ENCODE data around the gene ARHGEF5. TPM values are rescaled to one million over a fixed set of nuclear protein-coding genes. Genes with fewer than 3 reads are reported as not detected.
"Not testable (repeated sequence)": the region's sequence is repeated elsewhere in the genome, so short reads cannot be mapped to it uniquely, and the experiment has no call there.

The ARHGEF5 gene
- total RNA-seq, 1 donor from 2014 or later: 0.93 TPM

DNA sequence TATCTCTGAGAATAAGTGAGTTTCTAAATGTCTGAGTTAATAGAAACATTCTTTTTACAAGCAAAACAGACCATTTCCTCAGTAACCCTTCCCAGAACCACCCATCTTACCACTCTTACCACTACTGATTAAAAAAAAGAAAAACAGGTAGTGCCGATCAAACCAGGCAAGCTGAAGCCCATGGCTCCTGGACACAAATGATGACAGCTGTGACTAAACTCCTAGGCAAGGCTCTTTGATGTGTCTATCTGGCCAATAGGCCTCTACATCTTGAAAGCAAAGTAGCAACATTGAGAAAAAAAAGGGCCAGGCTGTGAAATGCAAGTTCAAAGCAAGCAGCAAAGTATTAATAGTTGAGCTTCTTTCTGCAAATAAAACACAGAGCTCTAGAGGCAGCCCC lies 6.6 kb upstream of the ARHGEF5 start:
- not testable (repeated sequence) for H3K4me3 Mint-ChIP-seq (ENCODE audit: unreplicated experiment); H3K27me3 Mint-ChIP-seq (ENCODE audit: unreplicated experiment); H3K27ac Mint-ChIP-seq (ENCODE audit: unreplicated experiment); H3K36me3 Mint-ChIP-seq (ENCODE audit: unreplicated experiment); DNase-seq; H3K9me3 Mint-ChIP-seq (ENCODE audit: unreplicated experiment); H3K4me1 Mint-ChIP-seq (ENCODE audit: low read depth, unreplicated experiment)

DNA sequence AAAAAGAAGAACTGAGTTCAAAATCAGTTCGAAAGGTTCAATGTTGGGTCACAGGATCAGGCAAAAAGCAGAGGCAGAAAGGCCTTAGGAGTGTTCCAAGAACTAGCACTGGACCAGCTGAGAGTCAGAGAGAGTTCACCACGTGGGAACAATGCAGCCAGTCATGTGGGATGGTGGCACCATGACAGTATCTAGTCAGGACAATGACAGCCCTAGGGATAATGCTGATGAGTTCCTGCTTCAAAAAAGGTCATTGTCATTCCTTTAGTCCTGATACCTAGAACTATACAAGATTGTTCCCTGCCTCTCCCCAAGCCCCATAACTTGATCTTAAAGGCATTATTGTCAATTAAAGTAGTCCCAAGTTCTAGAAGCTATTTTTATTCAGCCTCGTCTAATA lies 3.5 kb upstream of the ARHGEF5 start:
- not testable (repeated sequence) for H3K27me3 Mint-ChIP-seq (ENCODE audit: unreplicated experiment); DNase-seq; H3K36me3 Mint-ChIP-seq (ENCODE audit: unreplicated experiment); H3K27ac Mint-ChIP-seq (ENCODE audit: unreplicated experiment); H3K4me3 Mint-ChIP-seq (ENCODE audit: unreplicated experiment); H3K9me3 Mint-ChIP-seq (ENCODE audit: unreplicated experiment); H3K4me1 Mint-ChIP-seq (ENCODE audit: low read depth, unreplicated experiment)

DNA sequence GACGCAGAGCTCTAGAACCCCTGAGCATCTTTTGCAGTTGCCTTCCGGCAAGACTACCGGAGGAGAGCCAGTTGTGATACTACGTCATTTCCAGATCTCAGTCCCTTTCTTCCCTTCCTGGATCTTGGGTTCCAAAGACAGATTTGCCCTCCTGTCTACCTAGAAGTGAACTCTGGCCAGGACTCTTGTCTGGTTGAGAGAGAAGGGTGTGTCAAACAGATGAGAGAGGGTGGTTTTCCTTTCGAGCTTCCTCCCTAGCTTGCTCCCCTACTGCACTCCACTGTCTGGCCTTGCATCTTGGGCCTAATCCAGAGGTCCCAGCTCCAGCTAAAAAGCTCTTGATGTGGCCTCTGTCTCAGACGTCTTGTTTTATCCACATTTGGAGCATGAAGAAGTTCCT lies 983 bp downstream of the ARHGEF5 start:
- not testable (repeated sequence) for H3K4me3 Mint-ChIP-seq (ENCODE audit: unreplicated experiment); H3K4me1 Mint-ChIP-seq (ENCODE audit: low read depth, unreplicated experiment); H3K36me3 Mint-ChIP-seq (ENCODE audit: unreplicated experiment); H3K27ac Mint-ChIP-seq (ENCODE audit: unreplicated experiment); H3K27me3 Mint-ChIP-seq (ENCODE audit: unreplicated experiment); H3K9me3 Mint-ChIP-seq (ENCODE audit: unreplicated experiment); DNase-seq

DNA sequence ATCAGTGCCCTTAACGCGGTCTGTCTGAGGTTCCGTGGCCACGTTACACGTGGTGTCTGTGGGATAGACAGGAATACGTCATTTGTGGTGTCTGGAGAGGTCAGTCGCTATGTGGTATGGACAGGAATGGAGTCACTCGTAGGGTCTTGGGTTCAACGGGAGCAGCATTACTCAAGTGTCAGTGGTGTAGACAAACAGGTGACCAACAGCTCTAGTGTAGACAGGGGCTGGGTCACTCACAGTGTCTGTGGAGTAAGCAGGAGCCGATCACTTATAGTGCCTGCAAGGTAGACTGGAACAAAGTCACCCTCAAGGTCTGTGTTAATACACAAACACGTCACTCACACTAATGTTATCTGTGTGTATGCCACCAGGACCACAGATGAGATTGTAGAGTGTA lies 1.7 kb downstream of the ARHGEF5 start:
- H3K4me3 Mint-ChIP-seq (ENCODE audit: unreplicated experiment); H3K27me3 Mint-ChIP-seq (ENCODE audit: unreplicated experiment); H3K36me3 Mint-ChIP-seq (ENCODE audit: unreplicated experiment); H3K9me3 Mint-ChIP-seq (ENCODE audit: unreplicated experiment); H3K4me1 Mint-ChIP-seq (ENCODE audit: low read depth, unreplicated experiment); H3K27ac Mint-ChIP-seq (ENCODE audit: unreplicated experiment); DNase-seq: not testable (repeated sequence)

DNA sequence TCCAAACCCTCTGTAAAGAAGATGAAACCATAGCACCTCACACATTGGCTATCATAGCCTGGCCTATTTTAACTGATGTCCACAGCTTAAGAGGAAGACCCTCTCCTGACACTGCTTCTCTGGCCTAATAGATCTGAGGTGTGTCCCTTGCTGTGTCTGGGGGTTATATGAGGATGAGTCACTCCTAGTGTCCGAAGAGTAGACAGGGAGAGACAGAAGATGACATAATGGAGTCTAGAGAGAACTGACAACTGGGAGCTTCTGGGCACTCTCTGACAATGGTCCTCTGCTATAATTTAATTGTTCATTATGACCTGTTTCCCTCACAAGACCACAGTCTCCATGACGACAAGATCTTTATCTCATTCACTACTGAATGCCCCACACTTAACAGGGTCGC lies 6.9 kb downstream of the ARHGEF5 start:
- H3K36me3 Mint-ChIP-seq (ENCODE audit: unreplicated experiment); H3K4me3 Mint-ChIP-seq (ENCODE audit: unreplicated experiment); H3K9me3 Mint-ChIP-seq (ENCODE audit: unreplicated experiment); H3K27me3 Mint-ChIP-seq (ENCODE audit: unreplicated experiment); H3K4me1 Mint-ChIP-seq (ENCODE audit: low read depth, unreplicated experiment); DNase-seq; H3K27ac Mint-ChIP-seq (ENCODE audit: unreplicated experiment): not testable (repeated sequence)

DNA sequence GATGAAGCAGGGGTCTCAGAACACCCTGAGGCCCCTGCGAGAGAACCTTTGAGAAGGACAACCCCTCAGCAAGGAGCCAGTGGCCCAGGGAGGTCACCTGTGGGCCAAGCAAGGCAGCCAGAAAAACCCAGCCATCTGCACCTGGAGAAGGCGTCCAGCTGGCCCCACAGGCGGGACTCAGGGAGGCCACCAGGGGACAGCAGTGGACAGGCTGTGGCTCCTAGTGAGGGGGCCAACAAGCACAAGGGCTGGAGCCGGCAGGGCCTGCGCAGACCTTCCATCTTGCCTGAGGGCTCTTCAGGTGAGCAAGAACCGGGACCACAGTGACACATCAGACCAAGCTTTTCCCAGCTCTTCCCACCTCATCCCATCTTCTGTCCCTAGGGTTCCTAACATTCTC lies 10.3 kb downstream of the ARHGEF5 start:
- not testable (repeated sequence) for H3K4me1 Mint-ChIP-seq (ENCODE audit: low read depth, unreplicated experiment); H3K27ac Mint-ChIP-seq (ENCODE audit: unreplicated experiment); H3K27me3 Mint-ChIP-seq (ENCODE audit: unreplicated experiment); H3K4me3 Mint-ChIP-seq (ENCODE audit: unreplicated experiment); H3K9me3 Mint-ChIP-seq (ENCODE audit: unreplicated experiment); DNase-seq; H3K36me3 Mint-ChIP-seq (ENCODE audit: unreplicated experiment)

DNA sequence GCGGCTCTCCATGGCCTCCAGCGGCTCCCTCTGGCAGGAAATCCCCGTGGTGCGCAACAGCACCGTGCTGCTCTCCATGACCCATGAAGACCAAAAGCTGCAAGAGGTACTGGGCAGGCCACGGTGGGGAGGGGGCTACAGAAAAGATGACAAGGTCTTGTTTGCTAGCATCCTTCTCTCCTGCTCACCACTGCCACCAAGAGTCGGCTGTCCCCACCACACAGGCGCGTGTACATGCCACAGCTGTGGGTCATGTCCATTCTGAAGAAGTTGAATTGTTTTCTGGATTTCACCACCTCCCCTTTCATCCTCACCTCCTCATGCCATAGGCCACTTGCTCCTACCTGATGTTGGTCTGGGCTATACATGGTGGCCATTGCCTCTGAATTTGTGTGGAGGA lies 12.0 kb downstream of the ARHGEF5 start:
- DNase-seq; H3K27me3 Mint-ChIP-seq (ENCODE audit: unreplicated experiment); H3K36me3 Mint-ChIP-seq (ENCODE audit: unreplicated experiment); H3K4me1 Mint-ChIP-seq (ENCODE audit: low read depth, unreplicated experiment); H3K27ac Mint-ChIP-seq (ENCODE audit: unreplicated experiment); H3K9me3 Mint-ChIP-seq (ENCODE audit: unreplicated experiment); H3K4me3 Mint-ChIP-seq (ENCODE audit: unreplicated experiment): not testable (repeated sequence)

DNA sequence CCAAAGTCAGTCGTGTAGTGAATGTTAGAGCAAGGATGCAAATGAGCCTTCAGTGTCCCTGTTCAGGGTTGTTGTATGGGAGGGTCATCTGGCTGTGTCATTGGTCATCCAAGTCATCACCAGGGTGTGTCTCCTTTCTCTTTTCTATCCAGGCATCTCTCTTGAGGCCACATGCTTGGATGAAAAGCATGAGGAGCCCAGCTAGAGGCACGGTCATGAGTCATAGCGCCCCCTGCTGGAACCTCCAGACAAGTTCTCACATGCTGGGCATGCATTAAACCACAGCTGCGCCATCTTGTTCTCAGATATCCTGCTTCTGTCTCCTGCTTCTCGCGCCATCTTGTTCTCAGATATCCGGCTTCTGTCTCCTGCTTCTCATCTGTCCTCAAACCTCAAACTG lies 14.0 kb downstream of the ARHGEF5 start:
- not testable (repeated sequence) for DNase-seq; H3K36me3 Mint-ChIP-seq (ENCODE audit: unreplicated experiment); H3K9me3 Mint-ChIP-seq (ENCODE audit: unreplicated experiment); H3K27me3 Mint-ChIP-seq (ENCODE audit: unreplicated experiment); H3K27ac Mint-ChIP-seq (ENCODE audit: unreplicated experiment); H3K4me3 Mint-ChIP-seq (ENCODE audit: unreplicated experiment); H3K4me1 Mint-ChIP-seq (ENCODE audit: low read depth, unreplicated experiment)

DNA sequence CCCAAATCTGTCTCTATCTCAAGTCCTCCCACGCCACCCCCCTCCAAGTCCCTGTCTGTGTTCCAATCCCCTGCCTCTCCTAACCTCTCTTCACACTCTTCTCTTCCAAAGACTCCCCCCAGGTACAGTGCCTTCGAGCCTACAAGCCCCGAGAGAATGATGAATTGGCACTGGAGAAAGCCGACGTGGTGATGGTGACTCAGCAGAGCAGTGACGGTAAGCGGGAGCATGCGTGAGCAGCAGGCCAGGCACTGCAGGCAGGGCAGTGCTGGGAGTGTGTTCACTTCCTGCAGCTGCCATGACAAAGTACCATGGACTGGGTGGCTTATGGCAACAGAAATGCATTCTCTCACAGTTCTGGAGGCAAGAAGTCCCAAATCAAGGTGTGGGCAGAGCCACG lies 23.4 kb downstream of the ARHGEF5 start:
- TF ChIP-seq, protein P1, sequence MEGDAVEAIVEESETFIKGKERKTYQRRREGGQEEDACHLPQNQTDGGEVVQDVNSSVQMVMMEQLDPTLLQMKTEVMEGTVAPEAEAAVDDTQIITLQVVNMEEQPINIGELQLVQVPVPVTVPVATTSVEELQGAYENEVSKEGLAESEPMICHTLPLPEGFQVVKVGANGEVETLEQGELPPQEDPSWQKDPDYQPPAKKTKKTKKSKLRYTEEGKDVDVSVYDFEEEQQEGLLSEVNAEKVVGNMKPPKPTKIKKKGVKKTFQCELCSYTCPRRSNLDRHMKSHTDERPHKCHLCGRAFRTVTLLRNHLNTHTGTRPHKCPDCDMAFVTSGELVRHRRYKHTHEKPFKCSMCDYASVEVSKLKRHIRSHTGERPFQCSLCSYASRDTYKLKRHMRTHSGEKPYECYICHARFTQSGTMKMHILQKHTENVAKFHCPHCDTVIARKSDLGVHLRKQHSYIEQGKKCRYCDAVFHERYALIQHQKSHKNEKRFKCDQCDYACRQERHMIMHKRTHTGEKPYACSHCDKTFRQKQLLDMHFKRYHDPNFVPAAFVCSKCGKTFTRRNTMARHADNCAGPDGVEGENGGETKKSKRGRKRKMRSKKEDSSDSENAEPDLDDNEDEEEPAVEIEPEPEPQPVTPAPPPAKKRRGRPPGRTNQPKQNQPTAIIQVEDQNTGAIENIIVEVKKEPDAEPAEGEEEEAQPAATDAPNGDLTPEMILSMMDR (IDR thresholded peaks at IDR 0.05; ENCODE audit: partially characterized antibody, unreplicated experiment): no peak
- no peaks in the 10 kb centered on the region for H3K27me3 Mint-ChIP-seq (ENCODE audit: unreplicated experiment)
- H3K4me3 Mint-ChIP-seq (ENCODE audit: unreplicated experiment): no peak overlapping the region
- no peak for DNase-seq
- no peaks in the 10 kb centered on the region for H3K9me3 Mint-ChIP-seq (ENCODE audit: unreplicated experiment)
- no peak overlapping the region for H3K27ac Mint-ChIP-seq (ENCODE audit: unreplicated experiment)
- no peaks in the 10 kb centered on the region for H3K36me3 Mint-ChIP-seq (ENCODE audit: unreplicated experiment)
- no peaks in the 10 kb centered on the region for H3K4me1 Mint-ChIP-seq (ENCODE audit: low read depth, unreplicated experiment)

All from glutamatergic neuron (in vitro differentiated cells).